ENCODE data around the gene LDB2.

DNA sequence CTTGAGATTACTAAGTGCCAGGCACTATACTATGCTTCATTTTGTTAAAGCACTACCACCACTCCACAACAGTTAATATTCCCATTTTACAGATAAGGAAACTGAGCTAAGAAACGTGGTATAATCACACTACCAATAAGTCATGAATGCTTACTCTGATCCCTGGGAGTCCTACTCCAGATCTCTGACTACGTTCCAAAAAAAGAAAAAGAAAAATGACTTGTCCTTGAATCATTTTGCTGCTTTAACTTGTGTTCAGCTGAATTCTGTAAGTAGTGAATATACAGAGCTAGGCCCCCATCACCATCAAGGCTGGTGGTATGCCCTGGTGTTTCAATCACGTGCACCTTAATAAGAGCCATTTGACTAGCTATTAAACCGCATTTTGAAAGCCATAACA, 39.4 kb downstream of the LDB2 start:
- TF ChIP-seq, protein P1, sequence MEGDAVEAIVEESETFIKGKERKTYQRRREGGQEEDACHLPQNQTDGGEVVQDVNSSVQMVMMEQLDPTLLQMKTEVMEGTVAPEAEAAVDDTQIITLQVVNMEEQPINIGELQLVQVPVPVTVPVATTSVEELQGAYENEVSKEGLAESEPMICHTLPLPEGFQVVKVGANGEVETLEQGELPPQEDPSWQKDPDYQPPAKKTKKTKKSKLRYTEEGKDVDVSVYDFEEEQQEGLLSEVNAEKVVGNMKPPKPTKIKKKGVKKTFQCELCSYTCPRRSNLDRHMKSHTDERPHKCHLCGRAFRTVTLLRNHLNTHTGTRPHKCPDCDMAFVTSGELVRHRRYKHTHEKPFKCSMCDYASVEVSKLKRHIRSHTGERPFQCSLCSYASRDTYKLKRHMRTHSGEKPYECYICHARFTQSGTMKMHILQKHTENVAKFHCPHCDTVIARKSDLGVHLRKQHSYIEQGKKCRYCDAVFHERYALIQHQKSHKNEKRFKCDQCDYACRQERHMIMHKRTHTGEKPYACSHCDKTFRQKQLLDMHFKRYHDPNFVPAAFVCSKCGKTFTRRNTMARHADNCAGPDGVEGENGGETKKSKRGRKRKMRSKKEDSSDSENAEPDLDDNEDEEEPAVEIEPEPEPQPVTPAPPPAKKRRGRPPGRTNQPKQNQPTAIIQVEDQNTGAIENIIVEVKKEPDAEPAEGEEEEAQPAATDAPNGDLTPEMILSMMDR (IDR thresholded peaks at IDR 0.05; ENCODE audit: insufficient read depth, low read depth, low read length): no peak
- no peak for TF ChIP-seq EZH2 (IDR thresholded peaks at IDR 0.05; ENCODE audit: insufficient read depth, low read length)

All from astrocyte (in vitro differentiated cells and primary cell).